NT2/D1 (cell line): ENCODE measurements around the gene DRGX.

Experiments
- SUZ12 ChIP-seq: IDR thresholded peaks from 2 replicates; pipeline ENCODE4 v1.6.1; 2011; ENCODE audit not compliant: insufficient read length, insufficient read depth; ENCODE audit errors: extremely low read depth
- YY1 ChIP-seq: IDR thresholded peaks from 2 replicates; pipeline ENCODE4 v1.6.1; 2011; ENCODE audit not compliant: insufficient read length, insufficient read depth

DNA sequence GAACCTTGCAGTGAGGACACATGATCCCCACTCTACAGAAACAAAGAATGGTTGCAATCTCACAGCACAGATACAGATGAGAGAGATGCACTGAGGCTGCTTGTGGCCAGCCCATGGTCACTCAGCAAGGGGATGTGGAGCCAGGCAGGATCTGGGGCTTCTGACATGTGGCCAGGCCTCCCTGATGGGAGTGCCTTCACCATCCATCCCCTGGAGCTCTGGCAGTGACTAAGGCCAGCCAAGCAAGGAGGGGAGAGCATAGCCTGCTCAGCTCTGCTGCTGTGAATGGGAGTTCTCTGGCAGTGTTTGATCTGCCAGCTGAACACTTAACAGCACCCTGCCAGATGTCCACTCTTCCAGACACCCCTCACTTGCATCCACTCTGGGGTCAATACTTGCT lies 77.1 kb downstream of the DRGX start:
- TF ChIP-seq YY1 = no peak
- no peak for TF ChIP-seq SUZ12
